Small intestine (tissue), 7 donors: ENCODE results near the gene CSTF2T. TPM values are rescaled to one million over a fixed set of nuclear protein-coding genes. Genes with fewer than 3 reads are reported as not detected.
"Not testable (repeated sequence)": the region's sequence is repeated elsewhere in the genome, so short reads cannot be mapped to it uniquely, and the experiment has no call there.

Source experiments
- DNase-seq, 2 donors: peaks; one replicate each; pipeline versions ENCODE4 v3.0.0 to v3.0.0-alpha.2; 2013
- FAIRE-seq: peaks from 2 replicates; lab custom pipeline; 2012; peaks lifted over from hg19 to GRCh38; lab: Jason Lieb, UNC
- H3K27ac ChIP-seq, 3 donors: one replicate each; pipeline ENCODE4 v1.5.1; 2013; ENCODE audit warnings: low read length in 2 of 3, mild to moderate bottlenecking in 2 of 3, control low read depth in 1 of 3, inconsistent platforms in 1 of 3, low read depth in 1 of 3, moderate library complexity in 1 of 3
- H3K27me3 ChIP-seq, 3 donors: one replicate each; pipeline ENCODE4 v1.6.1; 2013; ENCODE audit warnings: low read length in 3 of 3, inconsistent platforms in 1 of 3; ENCODE audit not compliant: control insufficient read depth in 3 of 3, insufficient read depth in 3 of 3
- H3K36me3 ChIP-seq, 3 donors: one replicate each; pipeline ENCODE4 v1.6.1; 2013; ENCODE audit warnings: low read length in 3 of 3, inconsistent platforms in 1 of 3, low read depth in 1 of 3, mild to moderate bottlenecking in 1 of 3, moderate library complexity in 1 of 3; ENCODE audit not compliant: control insufficient read depth in 3 of 3, insufficient read depth in 2 of 3
- H3K4me1 ChIP-seq, 3 donors: one replicate each; pipeline ENCODE4 v1.6.1; 2013; ENCODE audit warnings: low read length in 2 of 3, inconsistent platforms in 1 of 3, low read depth in 1 of 3, mild to moderate bottlenecking in 1 of 3, moderate library complexity in 1 of 3; ENCODE audit not compliant: control insufficient read depth in 3 of 3, insufficient read depth in 2 of 3
- H3K4me3 ChIP-seq, 3 donors: one replicate each; pipeline ENCODE4 v1.5.1; 2013; ENCODE audit warnings: low read length in 3 of 3, control low read depth in 1 of 3, inconsistent platforms in 1 of 3, low read depth in 1 of 3, mild to moderate bottlenecking in 1 of 3, moderate library complexity in 1 of 3
- H3K9me3 ChIP-seq, 2 donors: one replicate each; pipeline ENCODE4 v1.6.1; 2013; ENCODE audit warnings: low read depth in 1 of 2, low read length in 1 of 2; ENCODE audit not compliant: control insufficient read depth in 2 of 2, insufficient read depth in 1 of 2
- WGBS, 3 donors: extraction: QIAGEN DNeasy Blood & Tissue Kit; methylation state at CpG; one replicate each; pipeline ENCODE4 v1.1.7; 2013; 5-methylcytosine and 5-hydroxymethylcytosine counted together
- polyA plus RNA-seq, 4 donors: library from polyadenylated mRNA; stranded (reverse) in 3 of 4; unstranded in 1 of 4; fragments of 200-250 nt in 3 of 4; fragments of 120-200 nt in 1 of 4; gene quantifications; one replicate each; pipeline versions ENCODE4 v1.2.1 to v1.2.3, GENCODE V29; 2013
- donor health status: healthy with polysubstance abuse.
- donor health status: control.
- donor health status: control.
- donor health status: Bipolar disorder and iron deficiency.
- donor health status: healthy.

Gene CSTF2T
- polyA plus RNA-seq, 4 donors: 4.9 to 24.0 (median 10.2) TPM

- Histone ChIP-seq H3K36me3 (peaks cover 0 to 12% (median 0%) of the 10 kb centered on the region in 3 donors), H3K27ac (no peak overlapping the region), H3K9me3 (no peaks in the 10 kb centered on the region), H3K27me3 (no peaks in the 10 kb centered on the region), H3K4me3 (no peak overlapping the region), H3K4me1 (peaks cover 14 to 16% (median 15%) of the 10 kb centered on the region in 3 donors)
- FAIRE-seq (no peak), DNase-seq (no peak)
- 79 to 84% (median 80%) methylated on average over 5 of the region's 5 CpGs for WGBS, 3 donors
Measured at GRCh38 chr10:51694086-51694768, 5.2 kb downstream of the CSTF2T start.

- H3K4me1 ChIP-seq: no peaks in the 10 kb centered on the region
- WGBS, 3 donors: 17 to 58% (median 31%) methylated on average over 4 of the region's 4 CpGs
- DNase-seq (peak; percentile 20 to 25), FAIRE-seq (no peak)
- H3K27ac ChIP-seq: no peak overlapping the region
- H3K4me3 ChIP-seq: no peak overlapping the region
- no peaks in the 10 kb centered on the region for H3K9me3 ChIP-seq
- no peaks in the 10 kb centered on the region for H3K27me3 ChIP-seq
- no peaks in the 10 kb centered on the region for H3K36me3 ChIP-seq
Measured at GRCh38 chr10:51691135-51691534, 8.3 kb downstream of the CSTF2T start.

- H3K27ac ChIP-seq: no peak overlapping the region
- H3K27me3 ChIP-seq: no peaks in the 10 kb centered on the region
- no peaks in the 10 kb centered on the region for H3K4me1 ChIP-seq
- H3K36me3 ChIP-seq: no peaks in the 10 kb centered on the region
- DNase-seq (no peak), FAIRE-seq (no peak)
- H3K4me3 ChIP-seq: no peak overlapping the region
- no peaks in the 10 kb centered on the region for H3K9me3 ChIP-seq
- WGBS, 3 donors: 89 to 92% (median 91%) methylated on average over 3 of the region's 3 CpGs
Measured at GRCh38 chr10:51689536-51689935, 9.9 kb downstream of the CSTF2T start.

- H3K4me1 ChIP-seq: not testable (repeated sequence)
Measured at GRCh38 chr10:51688826-51689225, 10.6 kb downstream of the CSTF2T start.

GRCh38 chr10:51687296-51687695 is 12.1 kb downstream of the CSTF2T start:
- DNase-seq: no peak
- FAIRE-seq: no peak
- Histone ChIP-seq H3K4me3 (no peak overlapping the region), H3K27me3 (no peaks in the 10 kb centered on the region), H3K4me1 (no peaks in the 10 kb centered on the region), H3K9me3 (no peaks in the 10 kb centered on the region), H3K27ac (no peak overlapping the region), H3K36me3 (no peaks in the 10 kb centered on the region)
- WGBS, 3 donors: 84 to 94% (median 92%) methylated on average over 1 of the region's 1 CpG

More at GRCh38 chr10:51688826-51689225, 10.6 kb downstream of the CSTF2T start:
- not testable (repeated sequence) for H3K4me3 ChIP-seq, FAIRE-seq, H3K27ac ChIP-seq, DNase-seq, H3K9me3 ChIP-seq, H3K36me3 ChIP-seq, H3K27me3 ChIP-seq
- 86 to 96% (median 92%) methylated on average over 2 of the region's 2 CpGs for WGBS, 3 donors

- Histone ChIP-seq H3K9me3 (no peaks in the 10 kb centered on the region), H3K4me1 (no peaks in the 10 kb centered on the region), H3K4me3 (no peak overlapping the region), H3K27ac (no peak overlapping the region), H3K27me3 (no peaks in the 10 kb centered on the region), H3K36me3 (no peaks in the 10 kb centered on the region)
- 82 to 85% (median 83%) methylated on average over 2 of the region's 2 CpGs for WGBS, 3 donors
- DNase-seq (no peak), FAIRE-seq (no peak)
Measured at GRCh38 chr10:51685768-51686167, 13.6 kb downstream of the CSTF2T start.

GRCh38 chr10:51683031-51683691 is 16.2 kb downstream of the CSTF2T start:
- H3K27me3 ChIP-seq: no peaks in the 10 kb centered on the region
- no peaks in the 10 kb centered on the region for H3K4me1 ChIP-seq
- FAIRE-seq (no peak), DNase-seq (no peak)
- no peak overlapping the region for H3K4me3 ChIP-seq
- no peak overlapping the region for H3K27ac ChIP-seq
- H3K36me3 ChIP-seq: no peaks in the 10 kb centered on the region
- 65 to 87% (median 87%) methylated on average over 4 of the region's 4 CpGs for WGBS, 3 donors
- H3K9me3 ChIP-seq: no peaks in the 10 kb centered on the region

- DNase-seq: no peak
- 68 to 80% (median 75%) methylated on average over 6 of the region's 6 CpGs for WGBS, 3 donors
- Histone ChIP-seq H3K4me3 (no peak overlapping the region), H3K27ac (no peak overlapping the region), H3K27me3 (no peaks in the 10 kb centered on the region), H3K36me3 (no peaks in the 10 kb centered on the region), H3K4me1 (no peaks in the 10 kb centered on the region), H3K9me3 (no peaks in the 10 kb centered on the region)
- no peak for FAIRE-seq
Measured at GRCh38 chr10:51679841-51680240, 19.6 kb downstream of the CSTF2T start.
